Retinal pigment epithelial cell (primary cell): ENCODE data around the gene KY.

Source experiments
- DNase-seq: peaks from one replicate; pipeline ENCODE4 v3.0.0-alpha.2; 2010; ENCODE audit warnings: low read depth
- H3K4me3 ChIP-seq: 2 replicates; pipeline ENCODE4 v1.5.1; 2011; ENCODE audit warnings: mild to moderate bottlenecking, low read length, control low read depth, moderate library complexity
- CTCF ChIP-seq: conservative IDR thresholded peaks from 2 replicates; pipeline ENCODE4 v1.5.1; 2011; ENCODE audit warnings: low read depth, low read length, control low read depth, inconsistent platforms

KY gene

GRCh38 chr3:134694466-134694865 is 43.6 kb upstream of the KY start:
- no peak for TF ChIP-seq CTCF
- no peak for DNase-seq
- H3K4me3 ChIP-seq, result no peak overlapping the region

GRCh38 chr3:134693804-134694203 is 43.0 kb upstream of the KY start:
- no peak overlapping the region for H3K4me3 ChIP-seq
- no peak for TF ChIP-seq CTCF
- DNase-seq, result no peak

- DNase-seq, result no peak
- TF ChIP-seq CTCF, result no peak
- H3K4me3 ChIP-seq, result no peak overlapping the region
Measured at GRCh38 chr3:134693226-134693625, 42.4 kb upstream of the KY start.

GRCh38 chr3:134690226-134690625 is 39.4 kb upstream of the KY start:
- TF ChIP-seq CTCF, result no peak
- DNase-seq, result no peak
- H3K4me3 ChIP-seq, result no peak overlapping the region

- DNase-seq, result no peak
- TF ChIP-seq CTCF, result no peak
- no peak overlapping the region for H3K4me3 ChIP-seq
Measured at GRCh38 chr3:134687642-134688041, 36.8 kb upstream of the KY start.

GRCh38 chr3:134685929-134686802 is 35.3 kb upstream of the KY start:
- DNase-seq, result no peak
- TF ChIP-seq CTCF, result no peak
- H3K4me3 ChIP-seq, result no peak overlapping the region

- DNase-seq, result no peak
- no peak overlapping the region for H3K4me3 ChIP-seq
- no peak for TF ChIP-seq CTCF
Measured at GRCh38 chr3:134682196-134682880, 31.5 kb upstream of the KY start.
